ENCODE data around the gene LGR4. TPM values are rescaled to one million over a fixed set of nuclear protein-coding genes. Genes with fewer than 3 reads are reported as not detected.

Gene LGR4
- total and polyA plus RNA-seq, 2 of the 13 experiments (the other 11 are each of a cell fraction or from before 2014, with no cell fraction given): 42.1 to 68.7 TPM

GRCh38 chr11:27362749-27363575 lies 109.6 kb downstream of the LGR4 start, which contains the start of gene CCDC34 (continued):
- TF ChIP-seq GTF2F1 (IDR thresholded peaks at IDR 0.05; ENCODE audit: low read length) (no peak), IRF2 (CRISPR knock-in tag; IDR thresholded peaks at IDR 0.05) (peak; percentile 90), CCAR2 (optimal IDR thresholded peaks at IDR 0.05; ENCODE audit: low read depth, low read length) (no peak), FOSL2 (CRISPR knock-in tag; IDR thresholded peaks at IDR 0.05) (no peak), KAT7 (CRISPR knock-in tag; IDR thresholded peaks at IDR 0.05; ENCODE audit: borderline replicate concordance) (peak; percentile 71; the same call in 1 of the 2 replicates), BRD4 (CRISPR knock-in tag; IDR thresholded peaks at IDR 0.05) (peak; percentile 73; the same call in 1 of the 2 replicates), ASH2L (IDR thresholded peaks at IDR 0.05; ENCODE audit: insufficient read length, low read depth, low read length) (peak; percentile 90), SP4 (CRISPR knock-in tag; IDR thresholded peaks at IDR 0.05) (peak; percentile 81), THAP11 (CRISPR knock-in tag; IDR thresholded peaks at IDR 0.05) (peak; percentile 78), ZEB1 (IDR thresholded peaks at IDR 0.05; ENCODE audit: insufficient replicate concordance, low read depth) (no peak), ZNF737 (CRISPR knock-in tag; IDR thresholded peaks at IDR 0.05; ENCODE audit: borderline replicate concordance) (peak; percentile 94; the same call in 1 of the 2 replicates), ZNF414 (CRISPR knock-in tag; IDR thresholded peaks at IDR 0.05) (no peak), ZSCAN9 (CRISPR knock-in tag; IDR thresholded peaks at IDR 0.05; ENCODE audit: borderline replicate concordance) (no peak), PHF21A (CRISPR knock-in tag; IDR thresholded peaks at IDR 0.05) (peak; percentile 94), ETV6 (CRISPR knock-in tag; conservative IDR thresholded peaks at IDR 0.05) (no peak), ZFYVE20 (CRISPR knock-in tag; IDR thresholded peaks at IDR 0.05; ENCODE audit: borderline replicate concordance, low read depth) (peak; percentile 33; the same call in 1 of the 2 replicates), HIVEP1 (CRISPR knock-in tag; IDR thresholded peaks at IDR 0.05) (peak; percentile 36; the same call in 1 of the 2 replicates), ZNF580 (CRISPR knock-in tag; IDR thresholded peaks at IDR 0.05; ENCODE audit: borderline replicate concordance, low read depth) (peak; percentile 87; the same call in 1 of the 2 replicates), ZNF773 (CRISPR knock-in tag; IDR thresholded peaks at IDR 0.05; ENCODE audit: borderline replicate concordance) (peak; percentile 85; the same call in 1 of the 2 replicates), SMAD3 (CRISPR knock-in tag; IDR thresholded peaks at IDR 0.05) (no peak; the same call in 1 of the 2 replicates), ZNF644 (CRISPR knock-in tag; IDR thresholded peaks at IDR 0.05; ENCODE audit: low read depth) (no peak)
- TF ChIP-seq, protein P1, sequence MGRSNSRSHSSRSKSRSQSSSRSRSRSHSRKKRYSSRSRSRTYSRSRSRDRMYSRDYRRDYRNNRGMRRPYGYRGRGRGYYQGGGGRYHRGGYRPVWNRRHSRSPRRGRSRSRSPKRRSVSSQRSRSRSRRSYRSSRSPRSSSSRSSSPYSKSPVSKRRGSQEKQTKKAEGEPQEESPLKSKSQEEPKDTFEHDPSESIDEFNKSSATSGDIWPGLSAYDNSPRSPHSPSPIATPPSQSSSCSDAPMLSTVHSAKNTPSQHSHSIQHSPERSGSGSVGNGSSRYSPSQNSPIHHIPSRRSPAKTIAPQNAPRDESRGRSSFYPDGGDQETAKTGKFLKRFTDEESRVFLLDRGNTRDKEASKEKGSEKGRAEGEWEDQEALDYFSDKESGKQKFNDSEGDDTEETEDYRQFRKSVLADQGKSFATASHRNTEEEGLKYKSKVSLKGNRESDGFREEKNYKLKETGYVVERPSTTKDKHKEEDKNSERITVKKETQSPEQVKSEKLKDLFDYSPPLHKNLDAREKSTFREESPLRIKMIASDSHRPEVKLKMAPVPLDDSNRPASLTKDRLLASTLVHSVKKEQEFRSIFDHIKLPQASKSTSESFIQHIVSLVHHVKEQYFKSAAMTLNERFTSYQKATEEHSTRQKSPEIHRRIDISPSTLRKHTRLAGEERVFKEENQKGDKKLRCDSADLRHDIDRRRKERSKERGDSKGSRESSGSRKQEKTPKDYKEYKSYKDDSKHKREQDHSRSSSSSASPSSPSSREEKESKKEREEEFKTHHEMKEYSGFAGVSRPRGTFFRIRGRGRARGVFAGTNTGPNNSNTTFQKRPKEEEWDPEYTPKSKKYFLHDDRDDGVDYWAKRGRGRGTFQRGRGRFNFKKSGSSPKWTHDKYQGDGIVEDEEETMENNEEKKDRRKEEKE (IDR thresholded peaks at IDR 0.05): no peak
- TF ChIP-seq, protein P2, sequence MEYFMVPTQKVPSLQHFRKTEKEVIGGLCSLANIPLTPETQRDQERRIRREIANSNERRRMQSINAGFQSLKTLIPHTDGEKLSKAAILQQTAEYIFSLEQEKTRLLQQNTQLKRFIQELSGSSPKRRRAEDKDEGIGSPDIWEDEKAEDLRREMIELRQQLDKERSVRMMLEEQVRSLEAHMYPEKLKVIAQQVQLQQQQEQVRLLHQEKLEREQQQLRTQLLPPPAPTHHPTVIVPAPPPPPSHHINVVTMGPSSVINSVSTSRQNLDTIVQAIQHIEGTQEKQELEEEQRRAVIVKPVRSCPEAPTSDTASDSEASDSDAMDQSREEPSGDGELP (IDR thresholded peaks at IDR 0.05; ENCODE audit: borderline replicate concordance, low read depth): peak; percentile 44; the same call in 1 of the 2 replicates
- TF ChIP-seq, protein P3, sequence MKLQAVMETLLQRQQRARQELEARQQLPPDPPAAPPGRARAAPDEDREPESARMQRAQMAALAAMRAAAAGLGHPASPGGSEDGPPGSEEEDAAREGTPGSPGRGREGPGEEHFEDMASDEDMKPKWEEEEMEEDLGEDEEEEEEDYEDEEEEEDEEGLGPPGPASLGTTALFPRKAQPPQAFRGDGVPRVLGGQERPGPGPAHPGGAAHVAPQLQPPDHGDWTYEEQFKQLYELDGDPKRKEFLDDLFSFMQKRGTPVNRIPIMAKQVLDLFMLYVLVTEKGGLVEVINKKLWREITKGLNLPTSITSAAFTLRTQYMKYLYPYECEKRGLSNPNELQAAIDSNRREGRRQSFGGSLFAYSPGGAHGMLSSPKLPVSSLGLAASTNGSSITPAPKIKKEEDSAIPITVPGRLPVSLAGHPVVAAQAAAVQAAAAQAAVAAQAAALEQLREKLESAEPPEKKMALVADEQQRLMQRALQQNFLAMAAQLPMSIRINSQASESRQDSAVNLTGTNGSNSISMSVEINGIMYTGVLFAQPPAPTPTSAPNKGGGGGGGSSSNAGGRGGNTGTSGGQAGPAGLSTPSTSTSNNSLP (IDR thresholded peaks at IDR 0.05; ENCODE audit: low read depth, low read length): no peak

Data from HepG2 (cell line).